ENCODE results near the gene SIGMAR1. TPM values are rescaled to one million over a fixed set of nuclear protein-coding genes. Genes with fewer than 3 reads are reported as not detected.

Gene SIGMAR1
- total and polyA plus RNA-seq, 2 of the 4 experiments (the other 2 are of a cell fraction): 44.6 to 88.9 TPM

DNA sequence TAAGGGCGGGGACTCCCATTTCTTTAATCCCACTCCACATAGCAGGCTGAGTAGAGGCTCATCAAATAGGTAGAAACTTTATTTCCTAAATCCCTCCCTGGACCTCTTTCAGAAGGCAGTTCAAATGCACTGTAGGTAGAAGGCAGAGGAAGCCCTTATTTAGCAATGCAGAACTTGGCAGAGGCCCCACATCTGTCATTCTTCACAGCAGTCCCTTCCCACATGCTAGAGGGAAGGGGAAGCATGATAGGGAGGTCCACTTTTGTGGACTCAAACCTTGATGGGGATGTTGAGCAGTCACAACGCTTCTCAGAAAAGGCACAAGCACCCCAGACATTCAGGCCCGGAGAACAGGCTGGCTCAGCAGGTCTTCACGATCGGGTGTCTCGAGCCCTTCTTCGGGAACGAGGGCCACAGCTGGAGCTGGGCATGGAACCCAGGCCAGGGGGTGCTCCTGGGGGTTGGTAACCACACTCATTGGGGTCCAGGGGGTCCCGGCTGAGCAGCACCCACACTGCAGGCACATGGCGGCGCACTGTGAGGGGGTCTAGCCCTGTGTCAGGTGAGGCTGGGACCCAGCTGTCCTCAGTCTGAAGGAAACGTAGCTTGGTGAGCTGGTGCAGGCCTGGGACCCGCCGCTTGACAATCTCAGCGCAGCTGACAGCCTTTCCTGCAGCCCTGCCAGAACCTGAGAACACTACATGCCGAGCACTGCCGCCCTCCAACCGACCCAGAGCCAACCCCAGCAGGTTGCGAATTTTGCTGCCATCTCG is 27.0 kb downstream of the SIGMAR1 start:
- Histone ChIP-seq H2BK15ac (ENCODE audit: low read depth, low read length) (no peak overlapping the region), H3K79me1 (ENCODE audit: low read depth in 1 of 2, low read length in 2 of 2) (peaks cover 8 to 18% of the 10 kb centered on the region in 2 experiments; a peak in 3 of 4 replicates), H3K27ac (ENCODE audit: insufficient read depth, low read length) (no peak overlapping the region), H3K9ac (ENCODE audit: low read depth, low read length) (no peak overlapping the region), H2AK9ac (replicated peaks; ENCODE audit: low read depth, low read length, poor library complexity) (peak overlapping the region; percentile 90), H3K4me3 (ENCODE audit: insufficient read depth, low read depth, low read length) (no peak overlapping the region), H2AFZ (replicated peaks; ENCODE audit: low read length, poor library complexity) (peak overlapping the region; percentile 49), H2BK120ac (ENCODE audit: low read depth, low read length) (no peak overlapping the region), H3K56ac (ENCODE audit: extremely low read depth, insufficient read depth, low read length) (no peak overlapping the region), H3K4ac (ENCODE audit: low read depth, low read length) (no peak overlapping the region), H3K14ac (replicated peaks; ENCODE audit: low read depth, low read length) (peak overlapping the region; percentile 98; the same call in 1 of the 2 replicates), H2BK5ac (ENCODE audit: low read depth, low read length, poor library complexity, severe bottlenecking) (no peak overlapping the region), H3K18ac (ENCODE audit: low read depth, low read length) (no peak overlapping the region), H4K20me1 (ENCODE audit: insufficient read depth, low read length) (no peaks in the 10 kb centered on the region), H2AK5ac (ENCODE audit: low read depth, low read length) (peak overlapping the region; percentile 75), H3K9me1 (ENCODE audit: insufficient read depth, low read length) (peaks cover 12% of the 10 kb centered on the region), H4K5ac (ENCODE audit: low read depth, low read length) (no peak overlapping the region), H3K9me3 (ENCODE audit: control insufficient read depth, insufficient read depth, low read length) (no peaks in the 10 kb centered on the region), H2BK20ac (ENCODE audit: low read depth, low read length) (no peak overlapping the region), H4K91ac (ENCODE audit: insufficient read depth, low read depth, low read length) (no peak overlapping the region), H3K4me2 (ENCODE audit: low read depth, low read length) (peak overlapping the region; percentile 87; the same call in 1 of the 2 replicates), H3K23ac (ENCODE audit: low read depth, low read length) (0 out of 2 replicates have a peak overlapping the region, but pooled peaks have one; percentile 90), H4K8ac (ENCODE audit: low read depth in 2 of 2, low read length in 2 of 2) (no peak overlapping the region), H3K4me1 (ENCODE audit: control insufficient read depth, insufficient read depth, low read length) (peaks cover 6% of the 10 kb centered on the region; the same call in 1 of the 2 replicates), H3K36me3 (ENCODE audit: control insufficient read depth, insufficient read depth, low read length) (peaks cover 9% of the 10 kb centered on the region), H3K27me3 (ENCODE audit: control insufficient read depth, insufficient read depth, low read length) (peaks cover 9% of the 10 kb centered on the region)
- ChIA-PET POLR2A (ENCODE audit: unreplicated experiment) (interaction anchor here (0.6 kb wide), 1 partner anchor 1927 kb away, joined by 4 read pairs; no protein-coding TSS in a partner anchor), CTCF (no interaction called here)
- intact Hi-C loops (cut with micrococcal nuclease) (no loop called here), in situ Hi-C loops (cut with MboI; ENCODE audit: low sequenced_read_pairs) (no loop called here), dilution Hi-C loops (cut with HindIII; ENCODE audit: low sequenced_read_pairs, unreplicated experiment) (no loop called here)
- DNase-seq (no peak), ATAC-seq (ENCODE audit: low read depth) (no peak)
- BruUV-seq (replicated peaks): no TSS peak
- 95% methylated on average over 7 of the region's 20 CpGs; no CpG with 5 or more reads in 1 of the 2 experiments for WGBS, 2 experiments (ENCODE audit: extremely low coverage in 2 of 2, insufficient read length in 1 of 2)
- no peak for TF ChIP-seq RAD21 (IDR thresholded peaks at IDR 0.05; ENCODE audit: low read length)
- TF ChIP-seq RFX5 (IDR thresholded peaks at IDR 0.05; ENCODE audit: low read depth, low read length): no peak
- TF ChIP-seq SMC3 (IDR thresholded peaks at IDR 0.05; ENCODE audit: low read depth, low read length): no peak
- no peak for TF ChIP-seq BHLHE40 (IDR thresholded peaks at IDR 0.05; ENCODE audit: low read depth, low read length)
- no peak for TF ChIP-seq RCOR1 (IDR thresholded peaks at IDR 0.05; ENCODE audit: insufficient replicate concordance, low read length)
- TF ChIP-seq, protein P1, sequence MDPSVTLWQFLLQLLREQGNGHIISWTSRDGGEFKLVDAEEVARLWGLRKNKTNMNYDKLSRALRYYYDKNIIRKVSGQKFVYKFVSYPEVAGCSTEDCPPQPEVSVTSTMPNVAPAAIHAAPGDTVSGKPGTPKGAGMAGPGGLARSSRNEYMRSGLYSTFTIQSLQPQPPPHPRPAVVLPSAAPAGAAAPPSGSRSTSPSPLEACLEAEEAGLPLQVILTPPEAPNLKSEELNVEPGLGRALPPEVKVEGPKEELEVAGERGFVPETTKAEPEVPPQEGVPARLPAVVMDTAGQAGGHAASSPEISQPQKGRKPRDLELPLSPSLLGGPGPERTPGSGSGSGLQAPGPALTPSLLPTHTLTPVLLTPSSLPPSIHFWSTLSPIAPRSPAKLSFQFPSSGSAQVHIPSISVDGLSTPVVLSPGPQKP (IDR thresholded peaks at IDR 0.05; ENCODE audit: borderline replicate concordance, low read depth, low read length): no peak
- TF ChIP-seq MXI1 (IDR thresholded peaks at IDR 0.05; ENCODE audit: borderline replicate concordance, low read depth, low read length): no peak
- TF ChIP-seq, protein P2, sequence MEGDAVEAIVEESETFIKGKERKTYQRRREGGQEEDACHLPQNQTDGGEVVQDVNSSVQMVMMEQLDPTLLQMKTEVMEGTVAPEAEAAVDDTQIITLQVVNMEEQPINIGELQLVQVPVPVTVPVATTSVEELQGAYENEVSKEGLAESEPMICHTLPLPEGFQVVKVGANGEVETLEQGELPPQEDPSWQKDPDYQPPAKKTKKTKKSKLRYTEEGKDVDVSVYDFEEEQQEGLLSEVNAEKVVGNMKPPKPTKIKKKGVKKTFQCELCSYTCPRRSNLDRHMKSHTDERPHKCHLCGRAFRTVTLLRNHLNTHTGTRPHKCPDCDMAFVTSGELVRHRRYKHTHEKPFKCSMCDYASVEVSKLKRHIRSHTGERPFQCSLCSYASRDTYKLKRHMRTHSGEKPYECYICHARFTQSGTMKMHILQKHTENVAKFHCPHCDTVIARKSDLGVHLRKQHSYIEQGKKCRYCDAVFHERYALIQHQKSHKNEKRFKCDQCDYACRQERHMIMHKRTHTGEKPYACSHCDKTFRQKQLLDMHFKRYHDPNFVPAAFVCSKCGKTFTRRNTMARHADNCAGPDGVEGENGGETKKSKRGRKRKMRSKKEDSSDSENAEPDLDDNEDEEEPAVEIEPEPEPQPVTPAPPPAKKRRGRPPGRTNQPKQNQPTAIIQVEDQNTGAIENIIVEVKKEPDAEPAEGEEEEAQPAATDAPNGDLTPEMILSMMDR (conservative IDR thresholded peaks at IDR 0.05; ENCODE audit: low read depth, low read length): no peak
- no peak for TF ChIP-seq POLR2A (IDR thresholded peaks at IDR 0.05; ENCODE audit: low read depth, low read length)
- no peak for TF ChIP-seq NFE2L2 (IDR thresholded peaks at IDR 0.05; ENCODE audit: low read depth, low read length)
- TF ChIP-seq CEBPB (IDR thresholded peaks at IDR 0.05; ENCODE audit: low read depth, low read length): no peak
- no peak for TF ChIP-seq MAFK (IDR thresholded peaks at IDR 0.05; ENCODE audit: low read depth, low read length)
- no peak for TF ChIP-seq USF2 (IDR thresholded peaks at IDR 0.05; ENCODE audit: low read depth, low read length)
- no peak for TF ChIP-seq MAZ (IDR thresholded peaks at IDR 0.05; ENCODE audit: borderline replicate concordance, low read depth, low read length)
- TF ChIP-seq CHD1 (IDR thresholded peaks at IDR 0.05; ENCODE audit: low read depth, low read length): no peak

All from IMR-90 (cell line).